SU-DHL-6 (cell line): ENCODE results near the gene ABCB11.

Experiments
- EZH2phosphoT487 ChIP-seq: fragments of 200-600 bp; sonication (generic), shearing (Covaris generic); conservative IDR thresholded peaks from 2 replicates; pipeline ENCODE4 v1.6.1; 2018; ENCODE audit warnings: mild to moderate bottlenecking, antibody characterized with exemption, low read length, moderate library complexity, mixed read lengths
- TF ChIP-seq, protein P1 (sequence below): fragments of 200-600 bp; sonication (generic); IDR thresholded peaks from one replicate; pipeline ENCODE4 v1.5.1; 2017; ENCODE audit warnings: antibody characterized with exemption, mild to moderate bottlenecking, low read length, moderate library complexity; ENCODE audit not compliant: insufficient read depth, poor library complexity, severe bottlenecking

DNA sequence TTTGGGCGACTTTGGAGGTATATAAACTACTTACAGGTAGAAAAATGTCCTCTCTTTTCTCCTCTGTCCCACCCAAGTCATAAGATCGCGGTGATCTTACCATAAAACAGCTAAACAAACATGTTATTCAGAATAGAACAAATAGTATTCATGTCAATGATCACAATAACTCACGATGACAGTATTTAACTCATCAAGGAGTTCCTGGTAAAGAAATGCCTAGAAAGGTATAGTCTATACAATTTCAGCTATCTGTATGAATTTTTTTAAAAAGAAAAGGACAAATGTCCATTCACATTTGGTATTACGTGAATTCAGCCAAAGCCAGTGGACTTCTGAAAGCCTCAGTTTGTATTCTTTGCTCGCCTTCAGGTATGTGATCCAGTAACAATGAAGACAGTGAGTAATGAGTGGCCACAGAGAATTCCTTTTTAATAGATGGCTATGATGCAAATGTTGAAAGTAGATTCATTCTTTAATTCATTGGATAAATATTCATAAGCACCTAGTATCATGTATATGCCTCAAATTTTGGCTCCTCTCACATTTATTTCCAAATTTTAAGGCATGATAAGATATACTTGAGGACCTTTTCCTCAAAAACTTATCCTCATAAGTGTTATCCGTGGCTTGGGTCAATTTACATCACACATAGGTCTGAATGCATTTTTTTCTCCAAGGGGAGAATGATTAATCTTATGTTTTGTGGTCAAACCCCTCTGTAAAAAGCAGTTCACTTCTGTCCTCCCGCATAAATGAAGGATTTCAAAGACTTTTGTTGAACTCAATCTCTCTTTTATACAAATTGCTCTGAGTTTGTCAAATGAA lies 20.3 kb downstream of the ABCB11 start:
- TF ChIP-seq, protein P1, sequence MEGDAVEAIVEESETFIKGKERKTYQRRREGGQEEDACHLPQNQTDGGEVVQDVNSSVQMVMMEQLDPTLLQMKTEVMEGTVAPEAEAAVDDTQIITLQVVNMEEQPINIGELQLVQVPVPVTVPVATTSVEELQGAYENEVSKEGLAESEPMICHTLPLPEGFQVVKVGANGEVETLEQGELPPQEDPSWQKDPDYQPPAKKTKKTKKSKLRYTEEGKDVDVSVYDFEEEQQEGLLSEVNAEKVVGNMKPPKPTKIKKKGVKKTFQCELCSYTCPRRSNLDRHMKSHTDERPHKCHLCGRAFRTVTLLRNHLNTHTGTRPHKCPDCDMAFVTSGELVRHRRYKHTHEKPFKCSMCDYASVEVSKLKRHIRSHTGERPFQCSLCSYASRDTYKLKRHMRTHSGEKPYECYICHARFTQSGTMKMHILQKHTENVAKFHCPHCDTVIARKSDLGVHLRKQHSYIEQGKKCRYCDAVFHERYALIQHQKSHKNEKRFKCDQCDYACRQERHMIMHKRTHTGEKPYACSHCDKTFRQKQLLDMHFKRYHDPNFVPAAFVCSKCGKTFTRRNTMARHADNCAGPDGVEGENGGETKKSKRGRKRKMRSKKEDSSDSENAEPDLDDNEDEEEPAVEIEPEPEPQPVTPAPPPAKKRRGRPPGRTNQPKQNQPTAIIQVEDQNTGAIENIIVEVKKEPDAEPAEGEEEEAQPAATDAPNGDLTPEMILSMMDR = no peak
- TF ChIP-seq EZH2phosphoT487 = no peak
